GM12891 (cell line): ENCODE measurements around the gene CPE.

Experiments used
- POLR2A ChIP-seq: IDR thresholded peaks from 2 replicates; pipeline ENCODE4 v1.6.1; 2011; ENCODE audit warnings: low read depth, low read length, control low read depth
- POLR2AphosphoS5 ChIP-seq: IDR thresholded peaks from 2 replicates; pipeline ENCODE4 v1.6.1; 2011; ENCODE audit warnings: low read depth, low read length, control low read depth

GRCh38 chr4:165520086-165520485 is 141.3 kb downstream of the CPE start:
- no peak for TF ChIP-seq POLR2A
- no peak for TF ChIP-seq POLR2AphosphoS5
